SK-N-SH (cell line): ENCODE results near the gene ZSCAN16.

Experiments used
- POLR2AphosphoS5 ChIP-seq: IDR thresholded peaks from 2 replicates; pipeline ENCODE4 v1.6.1; 2012; ENCODE audit warnings: low read depth, low read length
- USF2 ChIP-seq: fragments of 150-350 bp; IDR thresholded peaks from 2 replicates; pipeline ENCODE4 v1.6.1; 2017; ENCODE audit warnings: antibody characterized with exemption, low read length, low read depth, borderline replicate concordance

DNA sequence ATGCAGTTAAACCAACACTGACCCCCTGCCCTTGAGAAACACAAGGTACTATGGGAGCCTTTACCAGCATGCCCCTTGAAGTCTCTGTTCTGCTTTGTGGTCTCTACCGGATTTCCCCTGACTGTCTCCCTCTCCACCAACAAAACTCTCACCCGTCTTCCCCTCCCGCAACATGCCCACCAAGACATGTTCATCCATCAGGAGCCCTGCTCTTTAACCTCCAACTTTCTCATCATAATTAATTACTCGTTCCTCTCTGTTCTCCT lies 43.0 kb upstream of the ZSCAN16 start:
- TF ChIP-seq POLR2AphosphoS5 (no peak), USF2 (no peak)
